ENCODE results near the gene STAT3. TPM values are rescaled to one million over a fixed set of nuclear protein-coding genes. Genes with fewer than 3 reads are reported as not detected.

STAT3 gene
- polyA plus RNA-seq, 1 of the 3 experiments (the other 2 are of a cell fraction) = 35.7 TPM

DNA sequence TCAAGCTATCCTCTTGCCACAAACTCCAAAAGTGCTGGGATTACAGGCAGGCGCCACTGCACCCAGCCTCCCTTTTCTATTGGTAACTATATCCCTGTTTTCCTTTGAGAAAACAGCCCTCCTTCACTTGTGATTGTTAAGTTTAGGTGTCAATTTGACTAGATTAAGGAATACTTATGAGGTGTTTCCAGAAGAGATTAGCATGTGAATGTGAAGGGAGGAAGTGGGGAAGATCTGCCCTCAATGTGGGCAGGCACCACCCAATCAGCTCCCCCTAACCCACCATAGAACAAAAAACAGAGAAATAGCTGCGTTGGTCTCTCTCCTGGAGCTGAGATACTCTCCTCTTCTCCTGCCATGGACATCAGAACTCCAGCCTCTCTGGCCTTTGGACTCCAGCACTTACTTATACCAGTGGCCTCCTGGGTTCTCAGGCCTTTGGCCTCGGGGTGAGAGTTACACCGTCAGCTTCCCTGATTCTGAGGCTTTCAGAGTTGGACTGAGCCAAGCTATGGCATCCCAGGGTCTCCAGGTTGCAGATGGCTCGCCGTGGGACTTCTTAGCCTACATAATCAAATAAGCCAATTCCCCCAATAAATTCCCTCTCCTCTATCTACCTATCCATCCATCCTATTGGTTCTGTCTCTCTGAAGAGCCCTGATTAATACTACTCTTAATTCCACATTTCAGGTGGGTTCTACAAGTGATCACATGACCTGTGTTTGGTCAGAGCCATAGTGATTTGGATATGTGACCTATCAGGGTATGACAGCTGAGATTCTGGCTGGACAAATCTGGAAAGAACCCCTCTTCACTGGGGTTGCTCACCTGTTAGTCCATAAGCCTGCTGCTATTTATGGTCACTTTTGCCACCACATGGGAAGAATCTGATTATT lies 12.0 kb upstream of the STAT3 start:
- Histone ChIP-seq H3K9me2 (no peaks in the 10 kb centered on the region), H3K27me3 (ENCODE audit: insufficient read depth) (no peaks in the 10 kb centered on the region), H3K4me3 (ENCODE audit: low read depth in 2 of 2, low read length in 1 of 2) (no peak overlapping the region), H3F3A (replicated peaks; ENCODE audit: insufficient read depth) (peaks cover 48% of the 10 kb centered on the region), H3K9me3 (no peaks in the 10 kb centered on the region), H3K9ac (no peak overlapping the region), H3K79me2 (ENCODE audit: insufficient read depth) (peaks cover 39% of the 10 kb centered on the region), H4K20me1 (ENCODE audit: insufficient read depth) (peaks cover 52% of the 10 kb centered on the region), H3K36me3 (replicated peaks in 1 of 2; ENCODE audit: control insufficient read depth in 1 of 2, insufficient read depth in 2 of 2, low read length in 1 of 2) (peaks cover 16 to 29% of the 10 kb centered on the region in 2 experiments), H3K4me1 (ENCODE audit: control insufficient read depth in 1 of 2, insufficient read depth in 2 of 2, low read depth in 1 of 2, low read length in 1 of 2) (0 out of 4 replicates have a peak, but pooled peaks cover 0 to 3% of the 10 kb centered on the region in 2 experiments), H3K4me2 (no peak overlapping the region), H2AFZ (ENCODE audit: low read depth) (no peak overlapping the region), H3K27ac (ENCODE audit: low read depth in 2 of 2, low read length in 1 of 2) (peak overlapping the region in 1 of 2 experiments; percentile 33; a peak in 2 of 4 replicates)
- ChIA-PET POLR2A (interaction anchor here (0.6 to 0.8 kb wide), 2 partner anchors 11 to 105 kb away, joined by 3 to 4 read pairs; no protein-coding TSS in a partner anchor), CTCF (interaction anchor here (0.5 to 26.0 kb wide), 5 partner anchors 11 to 1525 kb away, joined by 3 to 683 read pairs (median 5); partner anchors contain the start of gene STAT3)
- no peak for DNase-seq
- TF ChIP-seq EZH2phosphoT487 (IDR thresholded peaks at IDR 0.05; ENCODE audit: borderline replicate concordance, low read depth) (no peak), EP300 (IDR thresholded peaks at IDR 0.05; ENCODE audit: borderline replicate concordance in 1 of 2, low read depth in 1 of 2, low read length in 1 of 2) (no peak), MXI1 (IDR thresholded peaks at IDR 0.05; ENCODE audit: low read depth, low read length) (no peak), MEF2A (IDR thresholded peaks at IDR 0.05; ENCODE audit: borderline replicate concordance, low read depth) (no peak), GABPA (IDR thresholded peaks at IDR 0.05; ENCODE audit: low read depth) (no peak), JUND (IDR thresholded peaks at IDR 0.05) (no peak), YY1 (IDR thresholded peaks at IDR 0.05; ENCODE audit: low read depth) (no peak), TEAD4 (IDR thresholded peaks at IDR 0.05; ENCODE audit: borderline replicate concordance, insufficient read depth) (no peak), SIN3A (IDR thresholded peaks at IDR 0.05; ENCODE audit: borderline replicate concordance, low read depth, low read length) (no peak)
- TF ChIP-seq, protein P1, sequence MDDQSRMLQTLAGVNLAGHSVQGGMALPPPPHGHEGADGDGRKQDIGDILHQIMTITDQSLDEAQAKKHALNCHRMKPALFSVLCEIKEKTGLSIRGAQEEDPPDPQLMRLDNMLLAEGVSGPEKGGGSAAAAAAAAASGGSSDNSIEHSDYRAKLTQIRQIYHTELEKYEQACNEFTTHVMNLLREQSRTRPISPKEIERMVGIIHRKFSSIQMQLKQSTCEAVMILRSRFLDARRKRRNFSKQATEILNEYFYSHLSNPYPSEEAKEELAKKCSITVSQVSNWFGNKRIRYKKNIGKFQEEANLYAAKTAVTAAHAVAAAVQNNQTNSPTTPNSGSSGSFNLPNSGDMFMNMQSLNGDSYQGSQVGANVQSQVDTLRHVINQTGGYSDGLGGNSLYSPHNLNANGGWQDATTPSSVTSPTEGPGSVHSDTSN (IDR thresholded peaks at IDR 0.05) = no peak
- TF ChIP-seq, protein P2, sequence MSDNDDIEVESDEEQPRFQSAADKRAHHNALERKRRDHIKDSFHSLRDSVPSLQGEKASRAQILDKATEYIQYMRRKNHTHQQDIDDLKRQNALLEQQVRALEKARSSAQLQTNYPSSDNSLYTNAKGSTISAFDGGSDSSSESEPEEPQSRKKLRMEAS (IDR thresholded peaks at IDR 0.05; ENCODE audit: low read depth) = no peak
- TF ChIP-seq, protein P3, sequence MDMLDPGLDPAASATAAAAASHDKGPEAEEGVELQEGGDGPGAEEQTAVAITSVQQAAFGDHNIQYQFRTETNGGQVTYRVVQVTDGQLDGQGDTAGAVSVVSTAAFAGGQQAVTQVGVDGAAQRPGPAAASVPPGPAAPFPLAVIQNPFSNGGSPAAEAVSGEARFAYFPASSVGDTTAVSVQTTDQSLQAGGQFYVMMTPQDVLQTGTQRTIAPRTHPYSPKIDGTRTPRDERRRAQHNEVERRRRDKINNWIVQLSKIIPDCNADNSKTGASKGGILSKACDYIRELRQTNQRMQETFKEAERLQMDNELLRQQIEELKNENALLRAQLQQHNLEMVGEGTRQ (IDR thresholded peaks at IDR 0.05; ENCODE audit: borderline replicate concordance, low read depth, low read length) = no peak
- TF ChIP-seq, protein P4, sequence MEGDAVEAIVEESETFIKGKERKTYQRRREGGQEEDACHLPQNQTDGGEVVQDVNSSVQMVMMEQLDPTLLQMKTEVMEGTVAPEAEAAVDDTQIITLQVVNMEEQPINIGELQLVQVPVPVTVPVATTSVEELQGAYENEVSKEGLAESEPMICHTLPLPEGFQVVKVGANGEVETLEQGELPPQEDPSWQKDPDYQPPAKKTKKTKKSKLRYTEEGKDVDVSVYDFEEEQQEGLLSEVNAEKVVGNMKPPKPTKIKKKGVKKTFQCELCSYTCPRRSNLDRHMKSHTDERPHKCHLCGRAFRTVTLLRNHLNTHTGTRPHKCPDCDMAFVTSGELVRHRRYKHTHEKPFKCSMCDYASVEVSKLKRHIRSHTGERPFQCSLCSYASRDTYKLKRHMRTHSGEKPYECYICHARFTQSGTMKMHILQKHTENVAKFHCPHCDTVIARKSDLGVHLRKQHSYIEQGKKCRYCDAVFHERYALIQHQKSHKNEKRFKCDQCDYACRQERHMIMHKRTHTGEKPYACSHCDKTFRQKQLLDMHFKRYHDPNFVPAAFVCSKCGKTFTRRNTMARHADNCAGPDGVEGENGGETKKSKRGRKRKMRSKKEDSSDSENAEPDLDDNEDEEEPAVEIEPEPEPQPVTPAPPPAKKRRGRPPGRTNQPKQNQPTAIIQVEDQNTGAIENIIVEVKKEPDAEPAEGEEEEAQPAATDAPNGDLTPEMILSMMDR (IDR thresholded peaks at IDR 0.05) = no peak
- TF ChIP-seq, protein P5, sequence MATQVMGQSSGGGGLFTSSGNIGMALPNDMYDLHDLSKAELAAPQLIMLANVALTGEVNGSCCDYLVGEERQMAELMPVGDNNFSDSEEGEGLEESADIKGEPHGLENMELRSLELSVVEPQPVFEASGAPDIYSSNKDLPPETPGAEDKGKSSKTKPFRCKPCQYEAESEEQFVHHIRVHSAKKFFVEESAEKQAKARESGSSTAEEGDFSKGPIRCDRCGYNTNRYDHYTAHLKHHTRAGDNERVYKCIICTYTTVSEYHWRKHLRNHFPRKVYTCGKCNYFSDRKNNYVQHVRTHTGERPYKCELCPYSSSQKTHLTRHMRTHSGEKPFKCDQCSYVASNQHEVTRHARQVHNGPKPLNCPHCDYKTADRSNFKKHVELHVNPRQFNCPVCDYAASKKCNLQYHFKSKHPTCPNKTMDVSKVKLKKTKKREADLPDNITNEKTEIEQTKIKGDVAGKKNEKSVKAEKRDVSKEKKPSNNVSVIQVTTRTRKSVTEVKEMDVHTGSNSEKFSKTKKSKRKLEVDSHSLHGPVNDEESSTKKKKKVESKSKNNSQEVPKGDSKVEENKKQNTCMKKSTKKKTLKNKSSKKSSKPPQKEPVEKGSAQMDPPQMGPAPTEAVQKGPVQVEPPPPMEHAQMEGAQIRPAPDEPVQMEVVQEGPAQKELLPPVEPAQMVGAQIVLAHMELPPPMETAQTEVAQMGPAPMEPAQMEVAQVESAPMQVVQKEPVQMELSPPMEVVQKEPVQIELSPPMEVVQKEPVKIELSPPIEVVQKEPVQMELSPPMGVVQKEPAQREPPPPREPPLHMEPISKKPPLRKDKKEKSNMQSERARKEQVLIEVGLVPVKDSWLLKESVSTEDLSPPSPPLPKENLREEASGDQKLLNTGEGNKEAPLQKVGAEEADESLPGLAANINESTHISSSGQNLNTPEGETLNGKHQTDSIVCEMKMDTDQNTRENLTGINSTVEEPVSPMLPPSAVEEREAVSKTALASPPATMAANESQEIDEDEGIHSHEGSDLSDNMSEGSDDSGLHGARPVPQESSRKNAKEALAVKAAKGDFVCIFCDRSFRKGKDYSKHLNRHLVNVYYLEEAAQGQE (IDR thresholded peaks at IDR 0.05; ENCODE audit: low read depth, low read length) = no peak
- WGBS (ENCODE audit: low lambda C conversion rate) = 97% methylated on average over 6 of the region's 6 CpGs
